H1 (cell line): ENCODE measurements around the gene STXBP2. TPM values are rescaled to one million over a fixed set of nuclear protein-coding genes. Genes with fewer than 3 reads are reported as not detected.

Experiments
- CTCF ChIA-PET: fragments of 300-600 bp; sonication (Branson Sonifier 250); formaldehyde crosslinking; loops from one replicate; lab custom pipeline; 2021; ENCODE audit not compliant: partially characterized antibody; lab: Charles Lee
- POLR2A ChIA-PET: fragments of 300-600 bp; sonication (Branson Sonifier 250); formaldehyde crosslinking; loops from one replicate; lab custom pipeline; 2021; ENCODE audit warnings: inconsistent platforms; ENCODE audit not compliant: partially characterized antibody; lab: Charles Lee
- DNase-seq, 2 experiments: peaks; one replicate each; pipeline versions ENCODE4 v3.0.0 to v3.0.0-alpha.2; 2010 to 2022; ENCODE audit warnings: low spot score in 2 of 2, low read depth in 1 of 2, mixed read lengths in 1 of 2
- FAIRE-seq: peaks from 2 replicates; lab custom pipeline; 2011; peaks lifted over from hg19 to GRCh38; lab: Jason Lieb, UNC
- H2AFZ ChIP-seq: 2 replicates; pipeline ENCODE4 v1.8.1; 2012; ENCODE audit warnings: low read length, inconsistent platforms
- H2AK5ac ChIP-seq: 2 replicates; pipeline ENCODE4 v1.6.1; 2013; ENCODE audit warnings: low read depth, low read length
- H2BK120ac ChIP-seq: replicated peaks from 2 replicates; pipeline ENCODE3; 2013; ENCODE audit warnings: low read depth, low read length, inconsistent platforms
- H2BK12ac ChIP-seq: 2 replicates; pipeline ENCODE4 v1.6.1; 2013; ENCODE audit warnings: low read depth, low read length
- H2BK15ac ChIP-seq: 2 replicates; pipeline ENCODE4 v1.6.1; 2013; ENCODE audit warnings: low read length
- H2BK20ac ChIP-seq: 2 replicates; pipeline ENCODE4 v1.6.1; 2013; ENCODE audit warnings: low read length
- H2BK5ac ChIP-seq: 2 replicates; pipeline ENCODE4 v1.6.1; 2013; ENCODE audit warnings: low read depth, low read length
- H3K14ac ChIP-seq: 2 replicates; pipeline ENCODE4 v1.6.1; 2013; ENCODE audit warnings: inconsistent platforms; ENCODE audit not compliant: insufficient read length
- H3K18ac ChIP-seq: 2 replicates; pipeline ENCODE4 v1.6.1; 2013; ENCODE audit warnings: low read length; ENCODE audit errors: extremely low read depth
- H3K23ac ChIP-seq: 2 replicates; pipeline ENCODE4 v1.6.1; 2013; ENCODE audit warnings: inconsistent platforms; ENCODE audit not compliant: insufficient read length
- H3K23me2 ChIP-seq: 2 replicates; pipeline ENCODE4 v1.6.1; 2013; ENCODE audit warnings: low read depth, low read length
- H3K27ac ChIP-seq: 2 replicates; pipeline ENCODE4 v1.6.1; 2011; ENCODE audit warnings: low read depth, low read length, inconsistent platforms
- H3K27me3 ChIP-seq, 4 experiments: replicated peaks in 1 of 4; 1 replicate in 1 of 4; 2 replicates in 3 of 4; pipeline versions ENCODE4 v1.6.1 to v1.8.1; 2011 to 2013; ENCODE audit warnings: low read length in 3 of 4, mild to moderate bottlenecking in 3 of 4, inconsistent platforms in 2 of 4, mixed read lengths in 2 of 4, moderate library complexity in 1 of 4; ENCODE audit not compliant: control insufficient read depth in 3 of 4, insufficient read depth in 3 of 4; ENCODE audit errors: extremely low read depth in 1 of 4
- H3K36me3 ChIP-seq, 4 experiments: 2 replicates each; pipeline versions ENCODE4 v1.6.1 to v1.8.1; 2011 to 2013; ENCODE audit warnings: mild to moderate bottlenecking in 4 of 4, low read length in 3 of 4, moderate library complexity in 2 of 4, control low read depth in 1 of 4, inconsistent platforms in 1 of 4; ENCODE audit not compliant: insufficient read depth in 4 of 4, control insufficient read depth in 2 of 4
- H3K4ac ChIP-seq: replicated peaks from 2 replicates; pipeline ENCODE3; 2013; ENCODE audit warnings: low read length, low read depth, mixed read lengths, inconsistent platforms; ENCODE audit not compliant: insufficient read length
- H3K4me1 ChIP-seq, 4 experiments: replicated peaks in 1 of 4; 1 replicate in 1 of 4; 2 replicates in 3 of 4; pipeline versions ENCODE4 v1.6.1 to v1.8.1; 2011 to 2013; ENCODE audit warnings: low read length in 3 of 4, inconsistent platforms in 2 of 4, mixed read lengths in 1 of 4; ENCODE audit not compliant: insufficient read depth in 4 of 4, control insufficient read depth in 3 of 4
- H3K4me2 ChIP-seq, 2 experiments: 2 replicates each; pipeline versions ENCODE4 v1.6.1 to v1.8.1; 2011 to 2013; ENCODE audit warnings: low read depth in 2 of 2, low read length in 2 of 2, control low read depth in 1 of 2, inconsistent platforms in 1 of 2, mild to moderate bottlenecking in 1 of 2; ENCODE audit not compliant: insufficient read depth in 1 of 2
- H3K4me3 ChIP-seq, 4 experiments: fragments of 200-600, 300-600 bp in 1 of 4; sonication (generic), shearing (Covaris generic), sonication (Bioruptor Twin) in 1 of 4; 2 replicates each; pipeline versions ENCODE4 v1.5.1 to v1.8.1; 2011 to 2016; ENCODE audit warnings: low read length in 4 of 4, low read depth in 3 of 4, control low read depth in 2 of 4, inconsistent platforms in 2 of 4, mild to moderate bottlenecking in 2 of 4, mixed read lengths in 1 of 4, moderate library complexity in 1 of 4; ENCODE audit not compliant: insufficient read depth in 2 of 4; ENCODE audit errors: extremely low read depth in 1 of 4
- H3K56ac ChIP-seq: replicated peaks from 2 replicates; pipeline ENCODE3; 2013; ENCODE audit warnings: low read depth, mild to moderate bottlenecking, mixed read lengths, low read length, inconsistent platforms; ENCODE audit not compliant: insufficient read length
- H3K79me1 ChIP-seq: 2 replicates; pipeline ENCODE4 v1.6.1; 2013; ENCODE audit warnings: low read depth, low read length, control low read depth
- H3K79me2 ChIP-seq, 2 experiments: 2 replicates each; pipeline versions ENCODE4 v1.6.1 to v1.8.1; 2012 to 2013; ENCODE audit warnings: low read length in 2 of 2, mild to moderate bottlenecking in 2 of 2, inconsistent platforms in 1 of 2; ENCODE audit not compliant: insufficient read depth in 2 of 2, control insufficient read depth in 1 of 2
- H3K9ac ChIP-seq, 4 experiments: replicated peaks in 1 of 4; 1 replicate in 1 of 4; 2 replicates in 3 of 4; pipeline versions ENCODE4 v1.6.1 to v1.8.1; 2011 to 2013; ENCODE audit warnings: low read depth in 3 of 4, low read length in 3 of 4, control low read depth in 2 of 4, mild to moderate bottlenecking in 2 of 4, moderate library complexity in 2 of 4, inconsistent platforms in 1 of 4; ENCODE audit errors: extremely low read depth in 1 of 4
- H3K9me3 ChIP-seq, 2 experiments: 2 replicates each; pipeline versions ENCODE4 v1.6.1 to v1.8.1; 2012 to 2013; ENCODE audit warnings: mild to moderate bottlenecking in 2 of 2, moderate library complexity in 2 of 2, control low read depth in 1 of 2, inconsistent platforms in 1 of 2, low read depth in 1 of 2, low read length in 1 of 2, mixed read lengths in 1 of 2; ENCODE audit not compliant: insufficient read depth in 2 of 2
- H4K20me1 ChIP-seq, 2 experiments: replicated peaks in 1 of 2; 2 replicates each; pipeline versions ENCODE3 to v1.8.1; 2011 to 2013; ENCODE audit warnings: inconsistent platforms in 2 of 2, low read length in 2 of 2, mild to moderate bottlenecking in 1 of 2; ENCODE audit not compliant: insufficient read depth in 2 of 2, control insufficient read depth in 1 of 2
- H4K5ac ChIP-seq: 2 replicates; pipeline ENCODE4 v1.6.1; 2013; ENCODE audit warnings: low read length, low read depth, mixed read lengths, inconsistent platforms; ENCODE audit not compliant: insufficient read length
- H4K8ac ChIP-seq: 2 replicates; pipeline ENCODE4 v1.8.0; 2013; ENCODE audit warnings: mild to moderate bottlenecking, moderate library complexity, low read length, inconsistent platforms; ENCODE audit not compliant: insufficient read depth; ENCODE audit errors: extremely low read depth
- H4K91ac ChIP-seq: replicated peaks from 2 replicates; pipeline ENCODE3; 2013; ENCODE audit warnings: low read length, mixed read lengths, inconsistent platforms; ENCODE audit not compliant: insufficient read length
- CEBPB ChIP-seq: IDR thresholded peaks from 2 replicates; pipeline ENCODE4 v1.6.1; 2012; ENCODE audit warnings: low read depth, low read length
- TAF1 ChIP-seq: IDR thresholded peaks from 2 replicates; pipeline ENCODE4 v1.6.1; 2011; ENCODE audit warnings: mild to moderate bottlenecking, low read depth, low read length
- TBP ChIP-seq: IDR thresholded peaks from 2 replicates; pipeline ENCODE4 v1.6.1; 2011; ENCODE audit warnings: low read depth, low read length, improper control_type of control experiment
- YY1 ChIP-seq: IDR thresholded peaks from 2 replicates; pipeline ENCODE4 v1.6.1; 2011; ENCODE audit warnings: low read depth, mild to moderate bottlenecking, low read length
- WGBS, 2 experiments: shearing (Covaris generic) in 1 of 2; methylation state at CpG; one replicate each; pipeline versions ENCODE4 v1.1.6 to v1.1.7; 2013 to 2015; ENCODE audit warnings: low lambda C conversion rate in 2 of 2, mixed read lengths in 2 of 2, inconsistent platforms in 1 of 2, low coverage in 1 of 2, missing lambda C conversion rate in 1 of 2; ENCODE audit not compliant: insufficient replicate concordance in 2 of 2, insufficient coverage in 1 of 2, insufficient read length in 1 of 2; ENCODE audit errors: extremely low coverage in 1 of 2, missing lambda C conversion rate in 1 of 2; 5-methylcytosine and 5-hydroxymethylcytosine counted together
- polyA plus RNA-seq, 7 experiments: library from polyadenylated mRNA; depleted of rRNA in 3 of 7; stranded (reverse) in 5 of 7; unstranded in 2 of 7; fragments of >200 nt in 5 of 7; fragments of 200-250 nt in 2 of 7; gene quantifications; 1 replicate in 5 of 7; 2 replicates in 1 of 7; 4 replicates in 1 of 7; pipeline versions ENCODE4 v1.2.1 to v1.2.3, GENCODE V29; 2011 to 2013; ENCODE audit warnings: missing spikeins in 2 of 7, mixed read lengths in 2 of 7
- total RNA-seq: library from RNA; stranded (reverse); fragmentation: NEBNext Ultra II Directional; extraction: Animal tissue kit (Norgen Biotek cat#: 25700); gene quantifications from 2 replicates; pipeline ENCODE4 v1.2.1, GENCODE V29; 2021

The STXBP2 gene
- total and polyA plus RNA-seq, 2 of the 8 experiments (the other 6 are each of a cell fraction or from before 2014, with no cell fraction given), result 52.9 to 53.8 TPM

GRCh38 chr19:7623725-7624603, 12.9 kb upstream of the STXBP2 start:
- no peak overlapping the region for H3K4me2 ChIP-seq
- no peak overlapping the region for H3K27ac ChIP-seq
- no peak overlapping the region for H3K4ac ChIP-seq
- peaks cover 10 to 29% of the 10 kb centered on the region in 2 experiments; a peak in 3 of 4 replicates for H3K79me2 ChIP-seq
- H4K20me1 ChIP-seq, result peaks cover 4 to 24% of the 10 kb centered on the region in 2 experiments
- CTCF ChIA-PET, result interaction anchor here (0.6 to 1.3 kb wide), 6 partner anchors 14 to 127 kb away, joined by 3 to 6 read pairs (median 4); partner anchors contain the start of gene TRAPPC5
- no peak overlapping the region for H4K91ac ChIP-seq
- no peak for TF ChIP-seq TAF1
- TF ChIP-seq TBP, result no peak
- no peak for TF ChIP-seq YY1
- no peak for TF ChIP-seq CEBPB
- no peak overlapping the region for H3K18ac ChIP-seq
- peaks cover 3% of the 10 kb centered on the region; the same call in 1 of the 2 replicates for H3K23me2 ChIP-seq
- no peak overlapping the region for H3K14ac ChIP-seq
- H3K4me3 ChIP-seq, result no peak overlapping the region
- 93% methylated on average over 34 of the region's 39 CpGs; no CpG with 5 or more reads in 1 of the 2 experiments for WGBS, 2 experiments
- no peak overlapping the region for H2BK5ac ChIP-seq
- H3K9ac ChIP-seq, result no peak overlapping the region
- H4K5ac ChIP-seq, result no peak overlapping the region
- H3K23ac ChIP-seq, result no peak overlapping the region
- POLR2A ChIA-PET, result interaction anchor here (0.6 to 6.4 kb wide), 6 partner anchors 9 to 213 kb away, joined by 3 to 34 read pairs (median 4); partner anchors contain the start of gene PCP2
- H2BK20ac ChIP-seq, result no peak overlapping the region
- H3K4me1 ChIP-seq, result peaks cover 0 to 6% (median under 1%) of the 10 kb centered on the region in 4 experiments; a peak in 2 of 7 replicates
- no peaks in the 10 kb centered on the region for H3K27me3 ChIP-seq
- no peak overlapping the region for H2BK12ac ChIP-seq
- H2BK120ac ChIP-seq, result no peak overlapping the region
- no peak overlapping the region for H2AK5ac ChIP-seq
- no peak overlapping the region for H3K56ac ChIP-seq
- FAIRE-seq (no peak), DNase-seq (no peak)
- H2BK15ac ChIP-seq, result no peak overlapping the region
- H2AFZ ChIP-seq, result no peak overlapping the region
- H3K36me3 ChIP-seq, result peaks cover 8 to 41% (median 24%) of the 10 kb centered on the region in 4 experiments; a peak in 6 of 8 replicates
- no peaks in the 10 kb centered on the region for H3K9me3 ChIP-seq
- H4K8ac ChIP-seq, result no peak overlapping the region
- H3K79me1 ChIP-seq, result peaks cover 26% of the 10 kb centered on the region
